Natural killer cell (primary cell): Measurements from ENCODE around the gene LENG9. TPM values are rescaled to one million over a fixed set of nuclear protein-coding genes. Genes with fewer than 3 reads are reported as not detected.
"Not testable (repeated sequence)": the region's sequence is repeated elsewhere in the genome, so short reads cannot be mapped to it uniquely, and the experiment has no call there.

Experiments used
- ATAC-seq, 3 donors: fragments of 150-1000 bp in 2 of 3; fragments of 200-7000 bp in 1 of 3; cut with Tn5 transposase; 1 replicate in 1 of 3; 2 replicates in 2 of 3; pipeline ENCODE4 v1.10.0; 2021; ENCODE audit warnings: mild to moderate bottlenecking in 2 of 3, moderate library complexity in 2 of 3
- DNase-seq, 2 donors: peaks; one replicate each; pipeline versions ENCODE4 v3.0.0 to v3.0.0-alpha.2; 2013 to 2021; ENCODE audit warnings: mixed read lengths in 1 of 2
- H3K27ac ChIP-seq: one replicate; pipeline ENCODE4 v1.5.1; 2013; ENCODE audit warnings: mild to moderate bottlenecking, low read length
- H3K27me3 ChIP-seq: one replicate; pipeline ENCODE4 v1.6.1; 2013; ENCODE audit warnings: low read length; ENCODE audit not compliant: control insufficient read depth, insufficient read depth
- H3K36me3 ChIP-seq: one replicate; pipeline ENCODE4 v1.6.1; 2013; ENCODE audit warnings: low read length; ENCODE audit not compliant: control insufficient read depth, insufficient read depth
- H3K4me1 ChIP-seq: one replicate; pipeline ENCODE4 v1.6.1; 2013; ENCODE audit warnings: low read length; ENCODE audit not compliant: control insufficient read depth, insufficient read depth
- H3K4me3 ChIP-seq: one replicate; pipeline ENCODE4 v1.5.1; 2013; ENCODE audit warnings: low read length
- H3K9me3 ChIP-seq: one replicate; pipeline ENCODE4 v1.6.1; 2013; ENCODE audit warnings: low read length; ENCODE audit not compliant: control insufficient read depth, insufficient read depth
- H3K27ac Mint-ChIP-seq, 2 donors: one replicate each; pipeline ENCODE4 v1.8.0; 2022; ENCODE audit warnings: mild to moderate bottlenecking in 2 of 2, mixed read lengths in 2 of 2, moderate library complexity in 1 of 2
- H3K27me3 Mint-ChIP-seq, 2 donors: one replicate each; pipeline ENCODE4 v1.8.0; 2022; ENCODE audit warnings: low read depth in 2 of 2, mixed read lengths in 2 of 2
- H3K36me3 Mint-ChIP-seq: one replicate; pipeline ENCODE4 v1.8.0; 2022; ENCODE audit warnings: mixed read lengths
- H3K4me1 Mint-ChIP-seq, 2 donors: one replicate each; pipeline ENCODE4 v1.8.0; 2022; ENCODE audit warnings: mixed read lengths in 2 of 2
- H3K4me3 Mint-ChIP-seq: one replicate; pipeline ENCODE4 v1.8.0; 2022; ENCODE audit warnings: mild to moderate bottlenecking, moderate library complexity, mixed read lengths
- H3K9me3 Mint-ChIP-seq, 2 donors: one replicate each; pipeline ENCODE4 v1.8.0; 2022; ENCODE audit warnings: mixed read lengths in 2 of 2
- WGBS: methylation state at CpG from one replicate; pipeline ENCODE4 v1.1.7; 2013; ENCODE audit warnings: missing lambda C conversion rate; ENCODE audit not compliant: insufficient coverage; 5-methylcytosine and 5-hydroxymethylcytosine counted together
- intact Hi-C: fragments of 100-400 bp; cut with micrococcal nuclease; formaldehyde crosslinking; loops from one replicate; pipeline ENCODE4 v1.14.2; 2022
- total RNA-seq, 4 donors: library from RNA; stranded (reverse); fragments of 120-200 nt in 1 of 4; gene quantifications; one replicate each; pipeline versions ENCODE4 v1.2.3 to v1.2.4, GENCODE V29; 2013 to 2022
- TF ChIP-seq, protein P1 (sequence below): fragments of 200-600 bp; IDR thresholded peaks from one replicate; pipeline ENCODE4 v1.8.0; 2022; ENCODE audit warnings: antibody characterized with exemption

LENG9 gene
- 1 to 10 TPM; 3.2 to 5.6 (median 4.3) TPM for total RNA-seq
- 5.8 TPM for total RNA-seq (2013)

DNA sequence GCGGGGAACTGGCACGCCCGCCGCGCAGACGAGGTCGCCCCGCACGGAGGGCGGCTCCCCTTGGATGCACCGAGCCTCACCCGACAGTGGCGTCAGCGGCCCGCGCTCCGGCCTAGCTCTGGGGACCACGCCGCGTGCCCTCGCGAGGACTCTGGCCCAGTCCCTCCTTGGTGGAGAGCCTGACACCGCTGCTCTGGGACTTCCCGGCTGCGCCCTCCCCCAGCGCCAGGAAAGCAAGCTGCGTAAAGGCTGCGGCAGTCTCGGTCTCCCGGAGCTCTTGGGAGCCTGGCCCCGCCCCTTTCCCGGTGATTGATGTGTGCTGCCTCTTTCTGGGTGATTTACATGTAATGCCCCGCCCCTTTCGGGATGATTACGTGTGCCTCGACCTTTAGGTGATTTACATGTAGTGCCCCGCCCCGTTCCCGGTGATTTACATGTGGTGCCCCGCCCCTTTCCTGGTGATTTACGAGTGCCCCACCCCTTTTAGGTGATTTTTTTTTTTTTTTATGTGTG is at the start of gene LENG9:
Gene LENG9, minus strand, starts transcription at position 248 of the 513 bp plus-strand sequence. CDS start 252 bp downstream, outside the sequence.
- Mint-ChIP-seq H3K9me3 (no peaks in the 10 kb centered on the region), H3K27ac (peak within 1 kb of the TSS; percentile 88 to 97), H3K4me3 (peak within 1 kb of the TSS; percentile 83), H3K27me3 (peaks cover under 1 to 6% of the 10 kb centered on the region in 2 donors), H3K36me3 (no peaks in the 10 kb centered on the region), H3K4me1 (peaks cover 33 to 48% of the 10 kb centered on the region in 2 donors)
- no peaks in the 10 kb centered on the region for H3K27me3 ChIP-seq
- DNase-seq (peak; percentile 94 to 99), ATAC-seq (peak; percentile 69 to 83 (median 72))
- TF ChIP-seq, protein P1, sequence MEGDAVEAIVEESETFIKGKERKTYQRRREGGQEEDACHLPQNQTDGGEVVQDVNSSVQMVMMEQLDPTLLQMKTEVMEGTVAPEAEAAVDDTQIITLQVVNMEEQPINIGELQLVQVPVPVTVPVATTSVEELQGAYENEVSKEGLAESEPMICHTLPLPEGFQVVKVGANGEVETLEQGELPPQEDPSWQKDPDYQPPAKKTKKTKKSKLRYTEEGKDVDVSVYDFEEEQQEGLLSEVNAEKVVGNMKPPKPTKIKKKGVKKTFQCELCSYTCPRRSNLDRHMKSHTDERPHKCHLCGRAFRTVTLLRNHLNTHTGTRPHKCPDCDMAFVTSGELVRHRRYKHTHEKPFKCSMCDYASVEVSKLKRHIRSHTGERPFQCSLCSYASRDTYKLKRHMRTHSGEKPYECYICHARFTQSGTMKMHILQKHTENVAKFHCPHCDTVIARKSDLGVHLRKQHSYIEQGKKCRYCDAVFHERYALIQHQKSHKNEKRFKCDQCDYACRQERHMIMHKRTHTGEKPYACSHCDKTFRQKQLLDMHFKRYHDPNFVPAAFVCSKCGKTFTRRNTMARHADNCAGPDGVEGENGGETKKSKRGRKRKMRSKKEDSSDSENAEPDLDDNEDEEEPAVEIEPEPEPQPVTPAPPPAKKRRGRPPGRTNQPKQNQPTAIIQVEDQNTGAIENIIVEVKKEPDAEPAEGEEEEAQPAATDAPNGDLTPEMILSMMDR, result no peak
- H3K4me1 ChIP-seq, result peaks cover 30% of the 10 kb centered on the region
- WGBS, result under 1% methylated on average over 41 of the region's 41 CpGs
- peak within 1 kb of the TSS; percentile 48 for H3K4me3 ChIP-seq
- H3K27ac ChIP-seq, result peak within 1 kb of the TSS; percentile 83
- H3K9me3 ChIP-seq, result no peaks in the 10 kb centered on the region
- H3K36me3 ChIP-seq, result peaks cover 32% of the 10 kb centered on the region
- intact Hi-C loops, result loop anchor here (1.0 kb wide), 2 partner anchors 14 to 796 kb away; partner anchors contain the start of genes LENG8 and PPP6R1

DNA sequence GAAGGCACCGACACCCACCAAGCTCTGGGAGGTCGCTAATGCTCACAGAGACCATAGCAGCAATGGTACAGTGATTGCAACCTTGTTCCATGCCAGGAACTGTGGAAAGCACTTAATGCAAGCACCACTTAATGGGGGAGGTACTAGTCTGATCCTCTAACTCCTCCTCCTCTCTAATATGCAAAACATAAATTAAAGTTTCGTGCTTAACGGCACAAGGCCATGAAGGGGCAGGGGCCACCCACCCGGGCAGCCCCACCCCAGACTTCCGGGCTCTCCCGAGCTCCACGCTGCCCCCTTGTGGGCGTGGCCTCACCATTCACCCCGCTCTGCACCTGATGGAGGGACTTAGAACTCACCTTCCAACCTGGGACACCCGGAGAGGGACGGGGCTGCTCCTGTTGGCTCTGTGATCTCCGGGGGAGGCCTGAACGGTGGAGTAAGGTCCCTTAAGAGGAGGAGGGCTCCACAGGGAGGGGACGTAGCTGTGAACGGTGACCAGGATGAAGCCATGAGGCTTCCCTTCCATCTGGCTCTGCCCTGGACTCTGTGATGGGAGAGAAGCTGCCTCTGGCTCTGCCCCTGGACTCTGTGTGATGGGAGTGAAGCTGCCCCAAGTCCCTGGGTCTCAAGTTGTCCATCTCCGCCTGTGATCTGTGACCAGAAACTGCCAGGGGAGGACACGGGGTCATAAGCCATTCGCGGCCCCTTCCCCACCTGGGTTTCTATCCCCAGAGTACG is 45.8 kb upstream of the LENG9 start:
- peak; percentile 40 to 58 (median 43) for ATAC-seq
- H3K4me3 Mint-ChIP-seq, result peak overlapping the region; percentile 65
- H3K27ac Mint-ChIP-seq, H3K4me3 ChIP-seq, H3K9me3 Mint-ChIP-seq, H3K36me3 ChIP-seq, H3K27me3 Mint-ChIP-seq, H3K36me3 Mint-ChIP-seq, H3K9me3 ChIP-seq, H3K27ac ChIP-seq, intact Hi-C loops, DNase-seq, H3K27me3 ChIP-seq: not testable (repeated sequence)
- 36% methylated on average over 5 of the region's 21 CpGs for WGBS
- H3K4me1 Mint-ChIP-seq, result peaks cover 42 to 45% of the 10 kb centered on the region in 2 donors
- H3K4me1 ChIP-seq, result peaks cover 46% of the 10 kb centered on the region

DNA sequence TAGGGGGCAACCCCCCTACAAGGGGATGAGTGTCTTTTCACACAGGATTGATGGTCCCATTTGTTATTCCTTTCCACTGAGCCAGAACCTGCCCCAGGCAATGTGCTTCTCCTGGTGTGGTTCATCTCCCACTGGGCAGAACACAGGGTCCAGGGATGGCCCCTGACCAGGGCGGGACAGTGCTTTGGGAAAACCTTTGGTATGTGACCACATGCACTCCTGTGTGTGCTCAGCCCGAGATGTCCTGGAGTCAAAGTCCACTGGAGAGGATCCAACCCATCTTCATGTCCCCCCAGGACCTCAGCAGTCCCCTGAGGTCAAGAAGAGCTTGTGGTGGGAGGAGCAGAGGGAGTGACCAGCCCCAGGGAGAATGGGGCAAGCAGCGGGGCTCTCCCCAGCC is 44.9 kb upstream of the LENG9 start:
- H3K36me3 Mint-ChIP-seq, H3K27me3 ChIP-seq, DNase-seq, intact Hi-C loops, H3K27me3 Mint-ChIP-seq, H3K4me3 ChIP-seq, H3K9me3 ChIP-seq, H3K27ac ChIP-seq, H3K36me3 ChIP-seq, H3K9me3 Mint-ChIP-seq, H3K4me3 Mint-ChIP-seq, ATAC-seq: not testable (repeated sequence)
- Mint-ChIP-seq H3K27ac (peak overlapping the region in 1 of 2 donors; percentile 87), H3K4me1 (peaks cover 42 to 48% of the 10 kb centered on the region in 2 donors)
- 100% methylated on average over 1 of the region's 3 CpGs for WGBS
- H3K4me1 ChIP-seq, result peaks cover 47% of the 10 kb centered on the region

DNA sequence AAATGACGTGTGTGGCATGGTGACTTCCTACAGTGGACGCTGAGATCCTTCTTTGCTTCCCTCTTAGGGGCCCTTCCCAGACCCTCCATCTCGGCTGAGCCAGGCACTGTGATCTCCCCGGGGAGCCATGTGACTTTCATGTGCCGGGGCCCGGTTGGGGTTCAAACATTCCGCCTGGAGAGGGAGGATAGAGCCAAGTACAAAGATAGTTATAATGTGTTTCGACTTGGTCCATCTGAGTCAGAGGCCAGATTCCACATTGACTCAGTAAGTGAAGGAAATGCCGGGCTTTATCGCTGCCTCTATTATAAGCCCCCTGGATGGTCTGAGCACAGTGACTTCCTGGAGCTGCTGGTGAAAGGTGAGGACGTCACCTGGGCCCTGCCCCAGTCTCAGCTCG is 44.2 kb upstream of the LENG9 start:
- Mint-ChIP-seq H3K4me3 (peak overlapping the region; percentile 90), H3K9me3 (peaks cover 0 to 3% of the 10 kb centered on the region in 2 donors), H3K36me3 (peaks cover 6% of the 10 kb centered on the region), H3K4me1 (peaks cover 46 to 54% of the 10 kb centered on the region in 2 donors), H3K27ac (peak overlapping the region; percentile 87 to 91), H3K27me3 (peaks cover 0 to 5% of the 10 kb centered on the region in 2 donors)
- no peaks in the 10 kb centered on the region for H3K36me3 ChIP-seq
- no peaks in the 10 kb centered on the region for H3K27me3 ChIP-seq
- H3K4me3 ChIP-seq, result no peak overlapping the region
- no peaks in the 10 kb centered on the region for H3K9me3 ChIP-seq
- ATAC-seq, result no peak
- no peak for DNase-seq
- intact Hi-C loops, result no loop called here
- TF ChIP-seq, protein P1, result no peak
- peak overlapping the region; percentile 77 for H3K27ac ChIP-seq
- WGBS, result 81% methylated on average over 12 of the region's 12 CpGs
- H3K4me1 ChIP-seq, result peaks cover 52% of the 10 kb centered on the region

DNA sequence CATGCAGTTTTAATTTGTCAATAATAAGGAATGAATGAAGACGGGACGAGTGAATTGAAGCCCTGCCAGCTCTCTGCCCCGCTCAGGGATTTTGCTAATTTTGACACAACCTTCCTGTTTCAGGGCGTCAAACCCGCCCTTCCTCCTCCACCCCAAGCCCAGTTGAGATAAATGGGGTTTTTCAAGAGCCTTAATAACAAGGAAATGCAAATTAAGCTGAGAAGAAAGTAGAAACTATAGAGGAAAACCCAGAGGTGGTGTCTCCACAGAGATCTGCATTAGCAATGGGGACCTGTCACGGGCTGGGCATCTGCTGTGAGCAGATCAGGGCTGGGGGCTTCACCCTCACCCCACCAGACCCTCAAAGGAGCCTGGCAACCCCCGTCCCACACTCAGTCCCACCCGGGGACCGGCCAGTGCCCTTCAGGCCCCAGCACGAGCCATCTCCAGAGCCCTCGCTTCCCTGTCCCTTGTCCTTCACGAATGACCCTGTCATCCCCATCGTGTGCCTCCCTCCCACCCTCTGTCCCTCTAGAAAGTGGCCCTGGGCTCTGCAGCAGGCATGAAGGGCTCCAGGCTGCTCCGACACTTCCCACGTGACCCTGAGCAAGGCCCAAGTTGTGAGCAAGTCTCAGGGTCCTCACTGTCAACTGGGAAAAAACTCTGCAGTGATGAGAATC is 43.6 kb upstream of the LENG9 start:
- WGBS, result 74% methylated on average over 8 of the region's 15 CpGs
- H3K4me1 ChIP-seq, result peaks cover 59% of the 10 kb centered on the region
- H3K27ac ChIP-seq, result peak overlapping the region; percentile 77
- H3K36me3 Mint-ChIP-seq, H3K9me3 ChIP-seq, H3K27me3 ChIP-seq, H3K36me3 ChIP-seq, H3K9me3 Mint-ChIP-seq, H3K4me3 ChIP-seq, H3K27me3 Mint-ChIP-seq, DNase-seq, intact Hi-C loops: not testable (repeated sequence)
- peak overlapping the region; percentile 87 to 91 for H3K27ac Mint-ChIP-seq
- H3K4me1 Mint-ChIP-seq, result peaks cover 53 to 61% of the 10 kb centered on the region in 2 donors
- peak overlapping the region; percentile 90 for H3K4me3 Mint-ChIP-seq
- ATAC-seq, result peak; percentile 64 to 72 (median 68)
